Psoas muscle (tissue), 8 donors: ENCODE measurements around the gene FRS2. TPM values are rescaled to one million over a fixed set of nuclear protein-coding genes. Genes with fewer than 3 reads are reported as not detected.
"Not testable (repeated sequence)": the region's sequence is repeated elsewhere in the genome, so short reads cannot be mapped to it uniquely, and the experiment has no call there.

Experiments
- ATAC-seq, 4 donors: fragments of 200-7000 bp; cut with Tn5 transposase; one replicate each; pipeline ENCODE4 v1.9.1; 2020; ENCODE audit warnings: moderate library complexity in 3 of 4, mild to moderate bottlenecking in 2 of 4
- DNase-seq, 2 donors: peaks; one replicate each; pipeline ENCODE4 v3.0.0-alpha.2; 2020
- H3K27ac ChIP-seq: fragments of 200-600 bp; one replicate; pipeline ENCODE4 v1.8.0; 2022
- H3K27me3 ChIP-seq, 3 donors: fragments of 200-600 bp in 1 of 3; one replicate each; pipeline versions ENCODE4 v1.6.1 to v1.8.0; 2013 to 2022; ENCODE audit warnings: low read length in 2 of 3, mild to moderate bottlenecking in 2 of 3, moderate library complexity in 1 of 3; ENCODE audit not compliant: insufficient read depth in 3 of 3
- H3K36me3 ChIP-seq, 2 donors: fragments of 200-600 bp in 1 of 2; one replicate each; pipeline versions ENCODE4 v1.6.1 to v1.8.0; 2013 to 2022; ENCODE audit warnings: low read depth in 1 of 2, mild to moderate bottlenecking in 1 of 2, moderate library complexity in 1 of 2; ENCODE audit not compliant: insufficient read depth in 1 of 2
- H3K4me1 ChIP-seq: fragments of 200-600 bp; one replicate; pipeline ENCODE4 v1.8.0; 2022
- H3K4me3 ChIP-seq: fragments of 200-600 bp; one replicate; pipeline ENCODE4 v1.8.0; 2022; ENCODE audit warnings: mild to moderate bottlenecking
- H3K9me3 ChIP-seq: fragments of 200-600 bp; one replicate; pipeline ENCODE4 v1.8.0; 2022
- WGBS, 3 donors: extraction: QIAGEN DNeasy Blood & Tissue Kit; methylation state at CpG; one replicate each; pipeline versions ENCODE4 v1.1.6 to v1.1.7; 2013; 5-methylcytosine and 5-hydroxymethylcytosine counted together
- intact Hi-C, 2 donors: fragments of 100-400 bp; cut with DNase I; formaldehyde crosslinking; loops; one replicate each; pipeline versions ENCODE4 v1.11.0 to v1.14.2; 2022
- polyA plus RNA-seq, 3 donors: library from polyadenylated mRNA; stranded (reverse); fragments of 200-250 nt; gene quantifications; one replicate each; pipeline ENCODE4 v1.2.3, GENCODE V29; 2013
- total RNA-seq, 4 donors: library from RNA; stranded (reverse); fragmentation: NEBNext Ultra II Directional in 2 of 4; extraction: Animal tissue kit (Norgen Biotek cat#: 25700) in 2 of 4; gene quantifications; one replicate each; pipeline versions ENCODE4 v1.2.1 to v1.2.4, GENCODE V29; 2021 to 2023
- TF ChIP-seq, protein P1 (sequence below): fragments of 200-600 bp; IDR thresholded peaks from one replicate; pipeline ENCODE4 v1.8.0; 2022; ENCODE audit warnings: antibody characterized with exemption
- donor health status: healthy with polysubstance abuse.
- donor health status: DM: no; HTN: no; CAD: no; lungs with moderate emphysema.
- donor health status: Bipolar disorder and iron deficiency.
- donor health status: healthy.
- donor health status: DM: yes; HTN: yes; CAD: no.
- donor health status: DM: no; HTN: no; CAD: no.
- donor health status: DM: no; HTN: no; CAD: no.
- donor health status: DM: yes; HTN: yes; CAD: no.

The FRS2 gene
- total and polyA plus RNA-seq, 7 donors = 3.6 to 18.9 (median 13.1) TPM

DNA sequence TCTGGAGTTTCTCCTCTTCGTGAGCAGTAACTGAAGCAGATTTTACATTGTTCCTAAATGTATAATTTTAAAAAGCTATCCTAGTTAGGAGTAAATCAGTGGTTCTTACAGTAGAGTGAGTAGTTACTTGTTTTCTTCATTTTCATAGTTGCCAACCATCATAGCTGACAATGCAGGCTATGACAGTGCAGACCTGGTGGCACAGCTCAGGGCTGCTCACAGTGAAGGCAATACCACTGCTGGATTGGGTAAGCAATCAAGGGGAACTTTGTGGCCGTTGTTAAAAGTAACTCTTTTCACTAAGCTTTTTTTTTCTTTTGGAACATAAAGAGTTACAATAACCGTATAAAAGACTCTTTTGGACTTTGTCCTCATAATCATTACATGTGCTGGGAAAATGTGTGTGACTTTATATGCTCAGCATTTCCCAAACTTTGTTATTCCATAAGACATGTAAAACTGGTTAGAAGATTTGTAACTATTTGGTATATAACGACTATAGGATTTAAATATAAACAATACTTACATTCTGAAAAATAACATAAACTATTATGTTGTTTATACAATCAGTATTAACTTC is 128.1 kb downstream of the FRS2 start:
- Histone ChIP-seq H3K36me3 (peaks cover 10 to 100% of the 10 kb centered on the region in 2 donors), H3K27ac (no peak overlapping the region), H3K4me3 (no peak overlapping the region), H3K9me3 (no peaks in the 10 kb centered on the region), H3K4me1 (no peaks in the 10 kb centered on the region), H3K27me3 (no peaks in the 10 kb centered on the region)
- DNase-seq (no peak), ATAC-seq (no peak)
- TF ChIP-seq, protein P1, sequence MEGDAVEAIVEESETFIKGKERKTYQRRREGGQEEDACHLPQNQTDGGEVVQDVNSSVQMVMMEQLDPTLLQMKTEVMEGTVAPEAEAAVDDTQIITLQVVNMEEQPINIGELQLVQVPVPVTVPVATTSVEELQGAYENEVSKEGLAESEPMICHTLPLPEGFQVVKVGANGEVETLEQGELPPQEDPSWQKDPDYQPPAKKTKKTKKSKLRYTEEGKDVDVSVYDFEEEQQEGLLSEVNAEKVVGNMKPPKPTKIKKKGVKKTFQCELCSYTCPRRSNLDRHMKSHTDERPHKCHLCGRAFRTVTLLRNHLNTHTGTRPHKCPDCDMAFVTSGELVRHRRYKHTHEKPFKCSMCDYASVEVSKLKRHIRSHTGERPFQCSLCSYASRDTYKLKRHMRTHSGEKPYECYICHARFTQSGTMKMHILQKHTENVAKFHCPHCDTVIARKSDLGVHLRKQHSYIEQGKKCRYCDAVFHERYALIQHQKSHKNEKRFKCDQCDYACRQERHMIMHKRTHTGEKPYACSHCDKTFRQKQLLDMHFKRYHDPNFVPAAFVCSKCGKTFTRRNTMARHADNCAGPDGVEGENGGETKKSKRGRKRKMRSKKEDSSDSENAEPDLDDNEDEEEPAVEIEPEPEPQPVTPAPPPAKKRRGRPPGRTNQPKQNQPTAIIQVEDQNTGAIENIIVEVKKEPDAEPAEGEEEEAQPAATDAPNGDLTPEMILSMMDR = no peak
- 65 to 82% (median 65%) methylated on average over 4 of the region's 4 CpGs for WGBS, 3 donors
- intact Hi-C loops = no loop called here

DNA sequence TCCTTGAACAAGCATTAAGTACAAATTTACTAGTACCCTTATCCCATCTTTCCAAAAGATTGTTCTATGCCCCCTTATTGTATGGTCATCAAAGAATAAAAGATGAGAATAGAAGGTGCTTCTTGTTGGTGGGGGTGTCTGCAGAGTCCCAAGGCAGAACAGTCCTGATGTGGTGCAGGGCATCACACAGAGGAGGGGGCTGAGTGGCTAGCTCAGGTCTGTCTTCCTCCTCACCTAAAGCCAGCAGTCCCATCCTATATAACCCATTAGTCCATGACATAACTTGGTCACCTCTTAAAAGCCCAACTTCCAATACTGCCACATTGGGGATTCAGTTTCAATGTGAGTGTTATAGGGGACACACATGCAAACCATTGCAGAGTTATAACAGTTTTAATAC is 130.6 kb downstream of the FRS2 start:
- Histone ChIP-seq H3K27me3 (no peaks in the 10 kb centered on the region), H3K9me3 (no peaks in the 10 kb centered on the region), H3K4me1 (no peaks in the 10 kb centered on the region), H3K36me3 (peaks cover 7 to 79% of the 10 kb centered on the region in 2 donors), H3K27ac (no peak overlapping the region), H3K4me3 (no peak overlapping the region)
- no peak for DNase-seq
- intact Hi-C loops = no loop called here
- ATAC-seq = no peak
- TF ChIP-seq, protein P1 = no peak

DNA sequence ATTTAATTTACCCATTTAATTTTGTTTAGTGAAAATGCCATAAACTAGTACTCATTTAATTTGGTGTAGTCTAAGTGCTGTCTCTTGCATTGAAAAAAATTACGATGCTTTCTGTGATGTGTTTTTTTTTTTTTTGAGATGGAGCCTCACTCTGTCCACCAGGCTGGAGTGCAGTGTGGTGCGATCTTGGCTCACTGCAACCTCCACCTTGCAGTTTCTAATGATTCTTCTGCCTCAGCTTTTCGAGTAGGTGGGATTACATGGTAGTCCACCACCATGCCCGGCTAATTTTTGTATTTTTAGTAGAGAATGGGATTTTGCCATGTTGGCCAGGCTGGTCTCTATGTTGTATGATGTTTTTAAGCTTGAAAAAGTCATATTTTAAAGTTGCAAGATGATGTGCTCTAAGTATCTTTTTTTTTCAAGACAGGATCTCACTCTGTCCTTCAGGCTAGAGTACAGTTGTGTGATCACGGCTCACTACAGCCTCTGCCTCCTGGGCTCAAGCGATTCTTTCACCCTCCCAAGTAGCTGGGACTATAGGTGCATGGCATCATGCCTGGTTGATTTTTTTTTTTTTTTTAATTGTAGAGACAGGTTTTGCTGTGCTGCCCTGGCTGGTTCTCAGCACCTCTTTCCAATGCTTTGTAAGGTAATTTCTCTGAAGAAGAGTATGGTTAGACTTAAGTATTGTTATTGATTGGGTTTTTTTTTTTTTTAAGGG is 131.9 kb downstream of the FRS2 start:
- peaks cover 7 to 66% of the 10 kb centered on the region in 2 donors for H3K36me3 ChIP-seq

DNA sequence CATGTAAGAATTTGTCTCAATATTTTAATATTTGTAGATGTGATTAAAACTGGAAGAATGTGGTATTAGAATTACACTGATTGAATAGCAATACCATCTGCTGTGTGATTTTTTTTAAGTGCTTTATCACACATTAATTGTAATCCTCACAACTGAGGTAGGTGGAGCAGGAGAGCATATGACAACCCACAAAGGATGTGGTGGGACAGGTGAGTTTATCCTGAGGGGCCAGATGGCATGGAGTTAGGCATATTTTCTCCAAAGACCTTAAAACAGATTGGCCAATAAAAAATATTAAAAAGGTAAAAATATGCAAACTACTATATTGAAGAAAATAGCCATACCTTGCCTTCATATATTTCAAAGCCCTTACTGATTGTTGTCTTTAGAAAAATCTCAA is 132.8 kb downstream of the FRS2 start:
- ATAC-seq (no peak), DNase-seq (no peak)
- Histone ChIP-seq H3K36me3 (peaks cover 4 to 57% of the 10 kb centered on the region in 2 donors), H3K4me3 (no peak overlapping the region), H3K4me1 (no peaks in the 10 kb centered on the region), H3K9me3 (no peaks in the 10 kb centered on the region), H3K27ac (no peak overlapping the region), H3K27me3 (no peaks in the 10 kb centered on the region)
- intact Hi-C loops = no loop called here
- TF ChIP-seq, protein P1 = no peak

More for the DNA sequence above, 131.9 kb downstream of the FRS2 start:
- TF ChIP-seq, protein P1 = no peak
- DNase-seq (no peak), ATAC-seq (peak in 1 of 4 donors; percentile 24)
- 89 to 94% (median 93%) methylated on average over 6 of the region's 6 CpGs for WGBS, 3 donors
- Histone ChIP-seq H3K27me3 (no peaks in the 10 kb centered on the region), H3K27ac (no peak overlapping the region), H3K4me1 (no peaks in the 10 kb centered on the region), H3K4me3 (no peak overlapping the region), H3K9me3 (no peaks in the 10 kb centered on the region)
- intact Hi-C loops = no loop called here

DNA sequence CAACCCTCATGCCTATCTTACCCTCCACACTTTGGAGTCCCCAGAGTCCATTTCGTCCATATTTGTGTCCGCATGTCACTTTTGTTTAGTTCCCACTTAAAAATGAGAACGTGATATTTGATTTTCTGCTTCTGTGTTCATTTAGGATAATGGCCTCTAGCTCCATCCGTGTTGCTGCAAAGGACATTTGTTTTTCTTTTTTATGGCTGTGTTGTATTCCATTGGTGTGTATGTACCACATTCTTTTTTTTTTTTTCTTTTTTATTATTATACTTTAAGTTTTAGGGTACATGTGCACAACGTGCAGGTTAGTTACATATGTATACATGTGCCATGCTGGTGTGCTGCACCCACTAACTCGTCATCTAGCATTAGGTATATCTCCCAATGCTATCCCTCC is 133.4 kb downstream of the FRS2 start:
- H3K4me3 ChIP-seq, intact Hi-C loops, H3K27me3 ChIP-seq, DNase-seq, H3K4me1 ChIP-seq, H3K9me3 ChIP-seq, ATAC-seq, H3K27ac ChIP-seq: not testable (repeated sequence)
- peaks cover 4 to 51% of the 10 kb centered on the region in 2 donors for H3K36me3 ChIP-seq
- 98 to 99% (median 98%) methylated on average over 4 to 5 of the region's 6 CpGs for WGBS, 3 donors

DNA sequence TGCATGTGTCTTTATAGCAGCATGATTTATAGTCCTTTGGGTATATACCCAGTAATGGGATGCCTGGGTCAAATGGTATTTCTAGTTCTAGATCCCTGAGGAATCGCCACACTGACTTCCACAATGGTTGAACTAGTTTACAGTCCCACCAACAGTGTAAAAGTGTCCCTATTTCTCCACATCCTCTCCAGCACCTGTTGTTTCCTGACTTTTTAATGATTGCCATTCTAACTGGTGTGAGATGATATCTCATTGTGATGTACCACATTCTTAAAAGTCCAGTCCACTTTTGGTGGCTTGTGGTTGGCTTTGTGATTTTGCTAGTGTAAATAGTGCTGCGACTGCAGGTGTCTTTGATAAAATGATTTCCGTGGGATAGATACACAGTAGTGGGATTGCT is 134.1 kb downstream of the FRS2 start:
- H3K36me3 ChIP-seq = peaks cover 4 to 44% of the 10 kb centered on the region in 2 donors
- H3K4me1 ChIP-seq, DNase-seq, H3K27me3 ChIP-seq, H3K27ac ChIP-seq, H3K9me3 ChIP-seq, H3K4me3 ChIP-seq, intact Hi-C loops, ATAC-seq: not testable (repeated sequence)
- WGBS, 3 donors = 90 to 94% (median 93%) methylated on average over 2 of the region's 3 CpGs
